ENCODE data around the gene IRGQ.

Gene IRGQ

GRCh38 chr19:43545276-43545675 lies 50.7 kb downstream of the IRGQ start:
- TF ChIP-seq CTCF (IDR thresholded peaks at IDR 0.05; ENCODE audit: control insufficient read depth, extremely low read depth, insufficient read depth), result no peak

GRCh38 chr19:43544077-43544476 lies 51.9 kb downstream of the IRGQ start:
- H3K4me3 ChIP-seq (ENCODE audit: low read depth, low read length), result no peak overlapping the region
- no peak for TF ChIP-seq CTCF (IDR thresholded peaks at IDR 0.05; ENCODE audit: control insufficient read depth, extremely low read depth, insufficient read depth)
- DNase-seq (ENCODE audit: low read depth), result no peak

More at GRCh38 chr19:43545276-43545675, 50.7 kb downstream of the IRGQ start:
- DNase-seq (ENCODE audit: low read depth), result no peak
- H3K4me3 ChIP-seq (ENCODE audit: low read depth, low read length), result no peak overlapping the region

GRCh38 chr19:43541920-43542650 lies 53.8 kb downstream of the IRGQ start:
- H3K4me3 ChIP-seq (ENCODE audit: low read depth, low read length), result no peak overlapping the region
- DNase-seq (ENCODE audit: low read depth), result no peak
- TF ChIP-seq CTCF (IDR thresholded peaks at IDR 0.05; ENCODE audit: control insufficient read depth, extremely low read depth, insufficient read depth), result no peak

- H3K4me3 ChIP-seq (ENCODE audit: low read depth, low read length), result no peak overlapping the region
- TF ChIP-seq CTCF (IDR thresholded peaks at IDR 0.05; ENCODE audit: control insufficient read depth, extremely low read depth, insufficient read depth), result no peak
- no peak for DNase-seq (ENCODE audit: low read depth)
Observed at GRCh38 chr19:43540381-43540780, 55.6 kb downstream of the IRGQ start.

GRCh38 chr19:43538922-43539321 lies 57.0 kb downstream of the IRGQ start:
- no peak overlapping the region for H3K4me3 ChIP-seq (ENCODE audit: low read depth, low read length)
- DNase-seq (ENCODE audit: low read depth), result no peak
- no peak for TF ChIP-seq CTCF (IDR thresholded peaks at IDR 0.05; ENCODE audit: control insufficient read depth, extremely low read depth, insufficient read depth)

GRCh38 chr19:43534816-43535761 lies 60.8 kb downstream of the IRGQ start:
- H3K4me3 ChIP-seq (ENCODE audit: low read depth, low read length), result no peak overlapping the region
- no peak for DNase-seq (ENCODE audit: low read depth)
- no peak for TF ChIP-seq CTCF (IDR thresholded peaks at IDR 0.05; ENCODE audit: control insufficient read depth, extremely low read depth, insufficient read depth)

Measured in LNCaP clone FGC (cell line).